Choroid plexus epithelial cell (primary cell): ENCODE results near the gene UBR3.
A peak's percentile ranks its signal among the peaks of the same experiment; 100 is the strongest.

Source experiments
- DNase-seq: peaks from one replicate; pipeline ENCODE4 v3.0.0-alpha.2; 2010; ENCODE audit warnings: low read depth
- H3K4me3 ChIP-seq: 2 replicates; pipeline ENCODE4 v1.5.1; 2011; ENCODE audit warnings: low read depth, mild to moderate bottlenecking, control low read depth, low read length, moderate library complexity
- CTCF ChIP-seq: conservative IDR thresholded peaks from 2 replicates; pipeline ENCODE4 v1.5.1; 2011; ENCODE audit warnings: low read depth, mild to moderate bottlenecking, control low read depth, inconsistent platforms, low read length, moderate library complexity

UBR3 gene

GRCh38 chr2:170029551-170029950 is 202.3 kb downstream of the UBR3 start:
- DNase-seq, result no peak
- no peak for TF ChIP-seq CTCF
- no peak overlapping the region for H3K4me3 ChIP-seq

- no peak for TF ChIP-seq CTCF
- H3K4me3 ChIP-seq, result no peak overlapping the region
- DNase-seq, result peak; percentile 21
Observed at GRCh38 chr2:170030040-170030439, 202.8 kb downstream of the UBR3 start.

GRCh38 chr2:170031288-170031687 is 204.0 kb downstream of the UBR3 start:
- no peak for TF ChIP-seq CTCF
- H3K4me3 ChIP-seq, result no peak overlapping the region
- no peak for DNase-seq

GRCh38 chr2:170034596-170034995 is 207.3 kb downstream of the UBR3 start:
- TF ChIP-seq CTCF, result no peak
- no peak for DNase-seq

GRCh38 chr2:170038734-170039133 is 211.5 kb downstream of the UBR3 start:
- no peak for TF ChIP-seq CTCF
- no peak for DNase-seq
- no peak overlapping the region for H3K4me3 ChIP-seq

More at GRCh38 chr2:170034596-170034995, 207.3 kb downstream of the UBR3 start:
- H3K4me3 ChIP-seq, result no peak overlapping the region

- no peak for TF ChIP-seq CTCF
- H3K4me3 ChIP-seq, result no peak overlapping the region
- DNase-seq, result no peak
Observed at GRCh38 chr2:170039401-170040172, 212.3 kb downstream of the UBR3 start.
